ENCODE data around the gene GIMD1. TPM values are rescaled to one million over a fixed set of nuclear protein-coding genes. Genes with fewer than 3 reads are reported as not detected.
"Not testable (repeated sequence)": the region's sequence is repeated elsewhere in the genome, so short reads cannot be mapped to it uniquely, and the experiment has no call there.

GIMD1 gene
- polyA plus RNA-seq, 1 donor = not detected

DNA sequence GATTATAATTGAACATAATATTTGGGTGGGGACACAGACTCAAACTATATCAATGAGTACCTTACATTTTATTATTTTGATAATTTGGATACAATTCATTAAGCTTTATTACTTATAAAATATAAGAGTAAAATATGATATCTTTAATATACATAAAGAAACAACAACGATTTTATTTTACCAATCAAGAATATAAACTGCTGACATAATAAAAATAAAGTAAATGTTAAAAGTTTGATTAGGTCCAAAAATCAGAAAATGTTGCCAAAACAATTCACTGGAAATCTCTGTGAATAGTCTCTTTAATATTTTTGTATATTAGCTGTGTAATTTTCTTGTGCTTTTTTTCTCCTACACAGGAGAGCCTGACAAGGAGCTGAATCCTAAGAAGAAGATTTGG lies 21.4 kb downstream of the GIMD1 start:
- DNase-seq = no peak

- DNase-seq = no peak
Measured at GRCh38 chr4:106344647-106344970, 24.0 kb downstream of the GIMD1 start.

DNA sequence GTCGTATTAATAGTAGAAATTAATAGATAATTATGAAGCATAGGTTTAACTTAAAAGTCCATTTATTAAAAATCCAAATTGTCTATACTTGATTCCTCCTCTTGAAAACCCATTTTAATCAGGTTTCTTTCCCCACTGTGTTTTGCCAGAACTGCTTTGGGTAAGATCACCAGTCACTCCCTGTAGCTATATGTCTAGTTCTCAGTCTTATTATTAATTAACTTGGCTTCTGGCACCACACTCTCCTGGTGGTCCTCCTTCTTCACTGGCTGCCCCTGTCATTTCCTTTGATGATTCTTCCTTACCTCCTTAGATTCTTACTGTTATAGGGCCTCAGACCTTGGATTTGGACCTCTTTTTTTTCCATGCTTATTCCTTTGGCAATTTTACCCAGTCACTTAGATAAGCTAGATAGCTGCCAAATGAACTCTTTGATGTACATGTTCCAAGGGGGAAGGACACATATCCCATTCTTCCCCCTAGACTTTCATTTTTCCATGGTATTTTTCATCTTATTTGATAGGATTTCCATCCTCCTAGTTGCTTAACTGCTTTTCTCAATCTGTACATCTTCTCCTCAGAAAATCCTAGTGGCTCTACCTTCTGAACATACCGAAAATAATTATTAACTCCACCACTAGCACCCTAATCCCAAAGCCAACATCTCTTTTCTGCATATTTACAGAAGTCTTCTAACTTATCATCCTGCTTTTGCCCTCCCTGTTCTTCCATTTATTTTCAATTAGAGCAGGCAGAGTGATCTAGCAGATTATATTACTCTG lies 24.5 kb downstream of the GIMD1 start:
- no peak for DNase-seq

DNA sequence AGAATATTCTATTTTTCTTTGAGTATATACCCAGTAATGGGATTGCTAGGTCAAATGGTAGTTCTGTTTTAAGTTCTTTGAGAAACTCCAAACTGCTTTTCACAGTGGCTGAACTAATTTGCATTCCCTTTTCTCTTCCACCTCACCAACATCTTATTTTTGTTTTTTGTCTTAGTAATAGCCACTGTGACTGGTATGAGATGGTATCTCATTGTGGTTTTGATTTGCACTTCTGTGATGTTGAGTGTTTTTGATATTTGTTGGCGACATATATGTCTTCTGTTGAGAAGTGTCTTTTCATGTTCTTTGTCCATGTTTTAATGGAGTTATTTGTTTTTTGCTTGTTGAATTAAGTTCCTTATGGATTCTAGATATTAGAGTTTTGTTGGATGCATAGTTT lies 27.8 kb downstream of the GIMD1 start:
- DNase-seq = no peak

GRCh38 chr4:106339431-106339830 lies 29.1 kb downstream of the GIMD1 start:
- DNase-seq = no peak

DNA sequence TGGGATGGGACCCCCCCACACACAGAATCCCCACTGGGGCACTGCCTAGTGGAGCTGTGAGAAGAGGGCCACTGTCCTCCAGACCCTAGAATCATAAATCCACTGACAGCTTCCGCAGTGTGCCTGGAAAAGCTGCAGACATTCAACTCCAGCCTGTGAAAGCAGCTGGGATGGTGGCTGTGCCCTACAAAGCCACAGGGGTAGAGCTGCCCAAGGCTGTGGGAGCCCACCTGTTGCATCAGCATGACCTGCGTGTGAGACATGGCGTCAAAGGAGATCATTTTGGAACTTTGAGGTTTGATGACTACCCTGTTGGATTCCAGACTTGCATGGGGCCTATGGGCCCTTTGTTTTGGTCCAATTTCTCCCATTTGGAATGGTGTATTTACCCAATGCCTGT lies 29.9 kb downstream of the GIMD1 start:
- DNase-seq = no peak

GRCh38 chr4:106337916-106338315 lies 30.7 kb downstream of the GIMD1 start:
- no peak for DNase-seq

- DNase-seq = no peak
Measured at GRCh38 chr4:106336618-106337017, 32.0 kb downstream of the GIMD1 start.

DNA sequence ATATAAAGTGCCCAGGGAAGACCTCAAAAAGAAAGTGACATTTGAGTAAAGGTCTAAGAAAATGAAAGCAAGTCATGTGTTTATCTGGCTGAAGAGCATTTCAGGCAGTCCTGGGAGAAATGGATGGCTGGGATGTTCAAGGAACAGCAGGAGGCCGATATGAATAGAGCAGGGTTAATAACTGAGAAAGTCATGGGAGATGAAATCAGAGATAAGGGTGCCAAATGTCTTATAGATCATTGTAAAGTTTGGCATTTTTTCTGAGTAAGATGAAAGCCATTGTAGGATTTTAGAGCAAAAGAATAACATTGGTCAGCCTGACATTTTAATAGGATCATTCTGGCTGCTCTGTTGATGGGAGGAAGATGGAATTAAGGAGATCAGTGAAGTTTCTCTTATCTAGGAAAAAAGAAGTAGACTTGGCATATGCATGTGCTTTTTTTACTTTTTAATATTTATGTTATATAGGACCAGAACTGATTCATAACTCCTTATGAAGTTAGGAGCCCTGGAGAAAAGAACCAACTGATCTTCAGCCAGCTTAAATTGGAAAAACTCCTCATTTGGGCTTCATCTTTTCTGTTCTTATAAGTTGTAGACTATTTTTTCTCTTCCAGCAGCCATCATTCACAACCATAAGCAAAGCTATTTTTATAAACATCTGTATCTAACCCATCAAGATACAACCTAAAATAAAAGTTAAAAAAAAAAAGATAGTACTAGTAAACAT lies 33.7 kb downstream of the GIMD1 start:
- no peak for DNase-seq

GRCh38 chr4:106333186-106333585 lies 35.4 kb downstream of the GIMD1 start:
- no peak for DNase-seq

- DNase-seq = peak; percentile 26
Measured at GRCh38 chr4:106329041-106329618, 39.4 kb downstream of the GIMD1 start.

DNA sequence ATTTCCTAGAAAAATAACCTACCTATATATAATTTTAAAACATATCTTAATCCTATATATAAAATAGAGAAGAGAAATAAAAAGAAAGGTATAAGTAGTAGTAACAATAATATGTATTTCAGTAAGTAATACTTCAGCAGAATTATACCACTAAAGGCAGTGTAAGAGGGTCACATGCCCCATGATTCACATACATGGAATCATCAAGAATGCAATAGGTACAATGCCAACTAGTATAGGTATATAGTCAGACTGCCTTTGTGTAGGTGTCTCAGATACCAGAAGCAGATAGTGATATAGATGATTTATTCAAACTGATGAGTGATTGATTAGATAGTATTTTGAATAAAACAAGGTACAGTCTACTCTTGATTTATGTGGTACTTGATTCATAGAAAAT lies 42.8 kb downstream of the GIMD1 start:
- DNase-seq = no peak

DNA sequence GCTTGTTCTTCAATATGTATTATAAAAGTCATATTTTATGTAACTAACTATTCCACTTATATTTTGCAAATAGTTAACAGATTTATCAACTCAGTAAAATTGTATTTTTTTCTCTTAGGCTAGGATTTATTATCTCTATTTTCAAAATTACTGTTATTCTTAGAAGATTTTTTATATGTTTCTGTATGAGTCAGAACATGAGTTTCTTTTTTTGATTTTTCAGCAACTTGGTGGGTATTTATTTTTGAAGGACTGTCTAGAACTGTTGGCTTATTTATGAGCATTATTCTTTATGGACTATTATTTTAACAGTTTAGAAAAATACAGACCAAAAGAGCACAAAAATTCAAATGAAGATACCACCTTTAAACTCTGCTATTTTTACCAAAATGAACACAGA lies 45.5 kb downstream of the GIMD1 start:
- DNase-seq = no peak

- DNase-seq = not testable (repeated sequence)
Measured at GRCh38 chr4:106321814-106322213, 46.8 kb downstream of the GIMD1 start.

GRCh38 chr4:106321168-106321567 lies 47.4 kb downstream of the GIMD1 start:
- DNase-seq = not testable (repeated sequence)

GRCh38 chr4:106320235-106320634 lies 48.3 kb downstream of the GIMD1 start:
- no peak for DNase-seq

DNA sequence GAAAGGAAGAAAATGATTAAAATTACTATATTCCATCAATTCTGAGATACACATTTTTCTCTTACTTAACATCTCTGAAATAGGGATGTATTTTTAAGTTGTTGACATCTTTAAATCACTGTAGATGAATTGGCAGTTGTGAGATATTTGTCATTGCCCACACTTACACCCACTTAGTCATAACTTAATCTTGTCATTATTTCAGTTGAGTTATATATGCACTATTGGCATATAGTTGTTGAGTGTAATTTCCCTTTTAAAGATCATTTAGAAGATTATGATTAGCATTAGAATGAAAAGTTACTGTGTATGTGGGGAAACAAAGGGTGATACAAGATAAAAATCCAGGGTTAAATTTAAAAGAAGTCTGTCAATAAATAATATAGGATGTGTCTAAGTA lies 50.1 kb downstream of the GIMD1 start:
- no peak for DNase-seq

GRCh38 chr4:106317815-106318214 lies 50.8 kb downstream of the GIMD1 start:
- DNase-seq = no peak

DNA sequence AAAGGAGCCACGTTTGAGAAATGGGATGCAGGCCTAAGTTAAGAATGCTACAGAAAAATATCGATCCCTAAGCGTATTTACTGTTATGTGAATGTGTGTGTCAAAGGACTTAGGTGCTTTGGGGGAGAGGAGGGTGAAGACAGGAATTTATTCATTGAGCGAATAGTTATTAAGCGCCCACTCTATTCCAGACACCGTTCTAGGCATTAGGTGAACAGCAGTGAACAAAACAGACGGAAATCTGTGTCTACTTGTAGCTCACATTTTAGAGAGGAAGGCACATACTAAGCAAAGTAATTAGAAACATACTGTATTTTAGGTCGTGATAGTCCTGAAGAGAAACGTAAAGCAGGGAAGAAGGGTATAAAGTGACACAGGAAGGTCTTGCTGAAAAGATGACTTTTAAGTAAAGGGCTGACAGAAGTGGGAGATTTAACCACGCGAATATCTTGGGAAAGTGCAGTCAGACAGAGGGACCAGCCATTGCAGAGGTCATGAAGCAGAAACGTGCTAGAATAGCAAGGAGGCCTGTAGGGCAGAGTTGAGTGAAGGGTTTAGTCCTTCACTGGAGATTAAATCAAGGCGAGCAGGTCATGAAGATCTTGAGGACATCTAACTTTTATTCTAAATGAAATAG lies 51.7 kb downstream of the GIMD1 start:
- DNase-seq = peak; percentile 30

DNA sequence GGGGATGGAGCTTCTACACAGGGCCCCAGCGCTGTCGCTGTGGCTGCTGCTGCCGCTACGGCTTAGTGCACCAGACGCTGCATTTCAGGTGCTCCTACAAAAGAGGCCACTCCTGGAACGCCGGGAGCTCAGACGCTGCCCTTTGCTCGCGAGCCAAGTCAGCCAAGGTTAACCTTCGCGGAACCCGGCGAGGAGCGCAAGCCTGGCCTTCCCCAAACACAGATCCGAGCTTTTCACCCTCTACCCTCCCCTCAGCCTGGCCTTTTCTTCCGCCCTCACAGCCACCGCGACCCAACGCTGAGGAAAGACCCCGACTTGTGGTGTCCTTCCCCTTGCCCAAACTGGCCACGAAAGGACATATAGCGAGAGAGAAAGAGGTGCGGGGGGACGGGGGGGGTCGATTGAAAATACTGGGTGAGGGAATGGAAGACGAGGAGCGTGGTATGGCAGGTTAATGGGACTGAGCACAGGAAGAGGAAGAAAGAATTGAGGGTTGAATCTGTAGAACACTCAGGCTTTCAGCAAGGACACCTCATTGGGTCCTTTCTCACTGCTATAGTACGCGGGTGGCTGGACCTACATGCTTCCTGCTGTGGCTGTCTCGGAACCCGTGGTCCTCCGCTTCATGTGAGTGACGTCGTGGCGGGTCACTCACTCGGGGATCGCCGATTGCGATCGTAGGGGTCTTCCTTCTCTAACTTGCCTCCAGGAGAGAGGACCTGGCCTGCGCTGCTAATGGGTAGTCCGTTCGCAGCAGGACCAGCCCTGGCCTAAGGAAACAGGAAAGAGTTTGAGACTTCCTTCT lies 52.4 kb downstream of the GIMD1 start, which contains the start of the genes AIMP1 and TBCK:
AIMP1 (plus strand) TSS at position 583 of the 805 bp plus-strand sequence. CDS start 8,460 bp downstream, outside the sequence.
TBCK (minus strand) TSS at position 242 of the 805 bp plus-strand sequence. CDS start 7,249 bp downstream, outside the sequence.
- peak; percentile 96 for DNase-seq

DNA sequence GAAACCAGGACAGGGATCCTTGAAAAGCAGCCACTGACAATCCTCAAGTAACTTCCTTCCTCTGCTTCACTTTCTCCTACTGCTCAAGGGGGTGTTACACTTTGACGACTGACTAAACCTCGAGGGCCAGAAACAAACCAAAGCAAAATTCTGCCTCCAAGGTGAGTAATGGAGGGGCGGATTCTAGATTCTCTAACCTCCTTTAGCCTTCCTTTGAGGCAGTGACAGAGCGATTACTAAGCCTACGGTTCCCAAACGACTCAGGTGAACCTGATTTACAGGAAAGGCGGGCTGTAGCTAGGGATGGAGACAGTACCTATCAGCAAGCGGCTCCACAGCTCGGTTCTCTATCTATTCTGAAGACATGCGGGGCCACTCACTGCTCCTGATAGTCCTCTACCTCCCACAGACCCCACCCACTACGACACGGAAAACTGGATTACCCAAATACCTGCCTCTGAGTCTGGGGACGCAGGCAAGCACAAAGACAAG lies 53.1 kb downstream of the GIMD1 start:
- DNase-seq = no peak

DNA sequence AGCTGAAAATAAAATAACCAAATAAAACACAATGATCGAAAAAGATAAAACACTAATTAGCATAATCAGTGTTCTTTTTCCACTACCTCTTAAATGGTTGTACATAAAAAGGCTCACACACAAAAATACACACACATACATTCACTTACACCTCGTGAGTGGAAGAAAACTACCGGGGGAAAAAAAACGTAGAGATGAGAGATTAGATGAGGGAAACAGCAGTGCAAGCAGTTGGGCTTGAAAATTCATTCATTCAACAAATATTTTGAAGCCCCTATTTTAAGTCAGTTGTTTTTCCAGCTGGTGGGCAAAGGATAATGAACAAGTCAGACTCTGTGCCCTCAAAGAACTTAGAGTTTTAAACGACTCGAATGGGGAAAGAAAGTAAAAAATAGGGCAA lies 53.6 kb downstream of the GIMD1 start:
- DNase-seq = no peak
